SK-N-SH treated with all-trans-retinoic acid at 6 μM for 48 hours (cell line): ENCODE data around the gene DDX23.

Experiments
- BACH2 ChIP-seq: fragments of 250-450 bp; sonication (Bioruptor Pico); IDR thresholded peaks from 2 replicates; pipeline ENCODE4 v1.9.0; 2021; ENCODE audit warnings: mild to moderate bottlenecking, borderline replicate concordance
- RARB ChIP-seq: fragments of 250-450 bp; sonication (Bioruptor Pico); IDR thresholded peaks from 2 replicates; pipeline ENCODE4 v1.8.0; 2021; ENCODE audit warnings: mild to moderate bottlenecking, moderate library complexity
- SNAI2 ChIP-seq: fragments of 250-450 bp; sonication (Bioruptor Pico); IDR thresholded peaks from 2 replicates; pipeline ENCODE4 v1.5.0; 2020; ENCODE audit warnings: mild to moderate bottlenecking, moderate library complexity
- TCF4 ChIP-seq: fragments of 250-450 bp; sonication (Bioruptor Pico); IDR thresholded peaks from 2 replicates; pipeline ENCODE4 v1.8.0; 2021; ENCODE audit warnings: mild to moderate bottlenecking, moderate library complexity, borderline replicate concordance
- ZFP30 ChIP-seq: fragments of 450-650 bp; formaldehyde crosslinking; IDR thresholded peaks from 2 replicates; pipeline ENCODE4 v1.5.0; 2022; ENCODE audit warnings: mild to moderate bottlenecking, moderate library complexity
- TF ChIP-seq, protein P1 (sequence below): fragments of 250-450 bp; sonication (Bioruptor Pico); IDR thresholded peaks from 2 replicates; pipeline ENCODE4 v1.8.0; 2020; ENCODE audit warnings: mild to moderate bottlenecking, moderate library complexity, borderline replicate concordance

GRCh38 chr12:48868451-48868850 is 16.5 kb upstream of the DDX23 start:
- TF ChIP-seq RARB (CRISPR knock-in tag) (no peak), TCF4 (no peak), SNAI2 (CRISPR knock-in tag) (no peak), ZFP30 (CRISPR knock-in tag) (no peak), BACH2 (CRISPR knock-in tag) (no peak)
- TF ChIP-seq, protein P1, sequence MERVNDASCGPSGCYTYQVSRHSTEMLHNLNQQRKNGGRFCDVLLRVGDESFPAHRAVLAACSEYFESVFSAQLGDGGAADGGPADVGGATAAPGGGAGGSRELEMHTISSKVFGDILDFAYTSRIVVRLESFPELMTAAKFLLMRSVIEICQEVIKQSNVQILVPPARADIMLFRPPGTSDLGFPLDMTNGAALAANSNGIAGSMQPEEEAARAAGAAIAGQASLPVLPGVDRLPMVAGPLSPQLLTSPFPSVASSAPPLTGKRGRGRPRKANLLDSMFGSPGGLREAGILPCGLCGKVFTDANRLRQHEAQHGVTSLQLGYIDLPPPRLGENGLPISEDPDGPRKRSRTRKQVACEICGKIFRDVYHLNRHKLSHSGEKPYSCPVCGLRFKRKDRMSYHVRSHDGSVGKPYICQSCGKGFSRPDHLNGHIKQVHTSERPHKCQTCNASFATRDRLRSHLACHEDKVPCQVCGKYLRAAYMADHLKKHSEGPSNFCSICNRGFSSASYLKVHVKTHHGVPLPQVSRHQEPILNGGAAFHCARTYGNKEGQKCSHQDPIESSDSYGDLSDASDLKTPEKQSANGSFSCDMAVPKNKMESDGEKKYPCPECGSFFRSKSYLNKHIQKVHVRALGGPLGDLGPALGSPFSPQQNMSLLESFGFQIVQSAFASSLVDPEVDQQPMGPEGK, result no peak
